Activated naive CD4-positive, alpha-beta T cell treated with anti-CD3 and anti-CD28 coated beads, Interleukin-2, amount 50 U/mL, for 24 hours (primary cell): ENCODE data around the gene DSTYK.
"Not testable (repeated sequence)": the region's sequence is repeated elsewhere in the genome, so short reads cannot be mapped to it uniquely, and the experiment has no call there.

Source experiments
- H3K27ac Mint-ChIP-seq: one replicate; pipeline ENCODE4 v1.8.0; 2021; ENCODE audit warnings: mild to moderate bottlenecking, mixed read lengths
- H3K27me3 Mint-ChIP-seq: one replicate; pipeline ENCODE4 v1.8.0; 2021; ENCODE audit warnings: mixed read lengths
- H3K36me3 Mint-ChIP-seq: one replicate; pipeline ENCODE4 v1.8.0; 2021; ENCODE audit warnings: mixed read lengths
- H3K4me1 Mint-ChIP-seq: one replicate; pipeline ENCODE4 v1.8.0; 2021; ENCODE audit warnings: mixed read lengths
- H3K4me3 Mint-ChIP-seq: one replicate; pipeline ENCODE4 v1.8.0; 2021; ENCODE audit warnings: mild to moderate bottlenecking, mixed read lengths
- H3K9me3 Mint-ChIP-seq: one replicate; pipeline ENCODE4 v1.8.0; 2021; ENCODE audit warnings: mixed read lengths

The DSTYK gene

DNA sequence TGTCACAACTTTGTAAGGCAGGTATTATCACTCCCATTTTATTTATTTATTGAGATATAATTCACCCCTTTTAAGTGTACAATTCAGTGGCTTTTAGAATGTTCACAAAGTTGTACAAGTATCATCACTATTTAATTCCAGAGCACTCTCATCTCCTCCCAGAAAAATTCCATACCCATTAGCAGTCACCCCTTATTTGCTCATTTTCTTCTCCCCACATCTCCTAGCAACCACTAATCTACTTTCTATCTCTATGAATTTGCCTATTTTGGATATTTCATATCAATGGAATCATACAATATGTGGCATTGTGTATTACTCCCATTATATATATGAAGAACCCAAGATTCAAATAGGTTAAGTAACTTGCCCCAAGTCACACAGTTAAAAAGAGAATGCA, 7.0 kb downstream of the DSTYK start:
- Mint-ChIP-seq H3K4me3 (peak overlapping the region; percentile 1), H3K4me1 (peaks cover 59% of the 10 kb centered on the region), H3K9me3 (no peaks in the 10 kb centered on the region), H3K36me3 (peaks cover 5% of the 10 kb centered on the region), H3K27ac (peak overlapping the region; percentile 85), H3K27me3 (no peaks in the 10 kb centered on the region)

DNA sequence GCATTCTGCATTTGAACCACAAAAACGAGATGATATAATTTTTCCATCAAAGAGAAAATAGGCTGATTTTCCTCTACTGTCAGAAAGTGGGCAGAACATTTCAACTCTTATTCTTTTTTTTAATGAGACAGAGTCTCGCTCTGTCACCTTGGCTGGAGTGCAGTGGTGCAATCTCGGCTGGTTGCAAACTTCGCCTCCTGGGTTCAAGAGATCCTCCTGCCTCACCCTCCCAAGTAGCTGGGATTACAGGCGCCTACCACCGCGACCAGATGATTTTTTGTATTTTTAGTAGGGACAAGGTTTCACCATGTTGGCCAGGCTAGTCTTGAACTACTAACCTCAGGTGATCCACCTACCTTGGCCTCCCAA, 11.6 kb downstream of the DSTYK start:
- Mint-ChIP-seq H3K27ac (peak overlapping the region; percentile 96), H3K4me1 (peaks cover 75% of the 10 kb centered on the region), H3K9me3 (no peaks in the 10 kb centered on the region)

DNA sequence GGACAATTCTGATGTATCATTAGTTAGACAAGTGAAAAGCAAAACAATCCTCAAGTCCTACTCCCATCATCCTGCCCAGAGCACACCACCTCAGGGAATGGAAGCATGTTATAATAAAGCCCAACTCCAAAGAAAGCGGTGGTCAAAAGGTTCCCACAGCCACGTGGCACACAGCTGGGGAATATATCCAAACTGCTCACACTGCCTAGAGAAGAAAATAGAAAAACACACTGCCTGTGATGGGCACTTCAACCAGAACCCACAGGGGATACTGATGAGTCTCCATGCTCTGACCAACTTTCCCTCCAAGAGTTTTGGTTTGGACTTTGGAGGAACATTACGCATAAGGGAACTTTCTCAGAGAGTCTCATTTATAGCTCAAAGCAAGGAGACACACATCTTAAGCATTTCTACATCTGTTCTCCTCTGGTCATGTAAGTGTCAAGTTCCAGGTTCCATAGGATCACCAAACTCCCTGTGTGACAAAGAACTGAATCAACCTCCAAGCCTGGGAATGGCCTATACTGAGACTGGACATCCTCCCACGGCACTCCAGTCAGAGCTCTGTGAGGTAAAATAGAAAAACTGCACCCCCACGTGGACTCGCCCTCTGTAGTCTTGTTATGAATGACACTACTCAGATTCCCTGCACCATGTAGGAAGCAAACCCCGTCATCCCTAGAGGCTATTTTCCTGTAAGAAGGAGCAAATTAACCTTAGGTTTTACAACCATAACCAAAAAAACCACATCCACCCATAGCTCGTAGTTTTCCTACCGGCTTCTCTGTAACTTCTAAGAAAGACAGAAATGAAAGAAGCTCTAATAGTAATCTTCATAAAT, 12.2 kb downstream of the DSTYK start:
- peak overlapping the region; percentile 71 for H3K4me3 Mint-ChIP-seq

More for the DNA sequence above, 11.6 kb downstream of the DSTYK start:
- H3K36me3 Mint-ChIP-seq, result peaks cover 16% of the 10 kb centered on the region
- H3K4me3 Mint-ChIP-seq, result peak overlapping the region; percentile 71
- no peaks in the 10 kb centered on the region for H3K27me3 Mint-ChIP-seq

DNA sequence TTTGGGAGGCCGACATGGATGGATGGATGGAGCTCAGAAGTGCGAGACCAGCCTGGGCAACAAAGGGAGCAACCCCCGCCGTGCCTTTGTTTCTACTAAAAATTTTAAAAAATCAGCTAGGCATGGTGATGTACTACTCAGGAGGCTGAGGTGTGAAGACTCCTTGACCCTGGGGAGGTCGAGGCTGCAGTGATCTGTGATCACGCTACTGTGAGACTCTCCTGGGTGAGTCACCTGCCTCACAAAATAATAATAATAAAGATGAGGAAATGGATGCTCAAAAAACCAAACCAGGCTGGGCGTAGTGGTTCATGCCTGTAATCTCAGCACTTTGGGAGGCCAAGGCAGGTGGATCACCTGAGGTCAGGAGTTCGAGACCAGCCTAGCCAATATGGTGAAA, 19.2 kb downstream of the DSTYK start:
- peaks cover 73% of the 10 kb centered on the region for H3K4me1 Mint-ChIP-seq
- no peaks in the 10 kb centered on the region for H3K9me3 Mint-ChIP-seq
- no peak overlapping the region for H3K4me3 Mint-ChIP-seq
- peaks cover 18% of the 10 kb centered on the region for H3K36me3 Mint-ChIP-seq
- no peaks in the 10 kb centered on the region for H3K27me3 Mint-ChIP-seq
- no peak overlapping the region for H3K27ac Mint-ChIP-seq

More for the DNA sequence above, 12.2 kb downstream of the DSTYK start:
- Mint-ChIP-seq H3K9me3 (no peaks in the 10 kb centered on the region), H3K27me3 (no peaks in the 10 kb centered on the region), H3K36me3 (peaks cover 16% of the 10 kb centered on the region), H3K4me1 (peaks cover 69% of the 10 kb centered on the region), H3K27ac (peak overlapping the region; percentile 96)

DNA sequence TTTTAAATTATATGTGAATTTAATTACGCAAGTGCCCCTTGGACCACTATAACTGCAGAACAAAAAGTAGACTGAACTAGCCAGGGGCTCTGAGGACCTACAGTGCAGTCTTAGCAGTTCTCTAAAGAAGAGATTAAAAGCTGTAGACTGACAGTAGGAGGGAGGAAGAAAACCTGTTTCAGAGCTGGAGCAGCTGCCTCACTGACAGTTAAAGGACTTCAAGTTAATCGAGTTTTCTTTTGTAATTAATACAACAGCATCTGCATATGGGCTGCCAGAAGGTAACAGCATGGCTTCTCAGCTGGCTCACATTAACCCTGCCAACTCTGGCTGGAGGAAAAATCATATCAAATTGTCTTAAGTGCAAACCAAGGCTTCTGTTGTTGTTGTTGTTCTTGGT, 19.9 kb downstream of the DSTYK start:
- Mint-ChIP-seq H3K4me1 (peaks cover 76% of the 10 kb centered on the region), H3K27ac (no peak overlapping the region), H3K36me3 (peaks cover 16% of the 10 kb centered on the region), H3K27me3 (no peaks in the 10 kb centered on the region), H3K9me3 (no peaks in the 10 kb centered on the region), H3K4me3 (no peak overlapping the region)

DNA sequence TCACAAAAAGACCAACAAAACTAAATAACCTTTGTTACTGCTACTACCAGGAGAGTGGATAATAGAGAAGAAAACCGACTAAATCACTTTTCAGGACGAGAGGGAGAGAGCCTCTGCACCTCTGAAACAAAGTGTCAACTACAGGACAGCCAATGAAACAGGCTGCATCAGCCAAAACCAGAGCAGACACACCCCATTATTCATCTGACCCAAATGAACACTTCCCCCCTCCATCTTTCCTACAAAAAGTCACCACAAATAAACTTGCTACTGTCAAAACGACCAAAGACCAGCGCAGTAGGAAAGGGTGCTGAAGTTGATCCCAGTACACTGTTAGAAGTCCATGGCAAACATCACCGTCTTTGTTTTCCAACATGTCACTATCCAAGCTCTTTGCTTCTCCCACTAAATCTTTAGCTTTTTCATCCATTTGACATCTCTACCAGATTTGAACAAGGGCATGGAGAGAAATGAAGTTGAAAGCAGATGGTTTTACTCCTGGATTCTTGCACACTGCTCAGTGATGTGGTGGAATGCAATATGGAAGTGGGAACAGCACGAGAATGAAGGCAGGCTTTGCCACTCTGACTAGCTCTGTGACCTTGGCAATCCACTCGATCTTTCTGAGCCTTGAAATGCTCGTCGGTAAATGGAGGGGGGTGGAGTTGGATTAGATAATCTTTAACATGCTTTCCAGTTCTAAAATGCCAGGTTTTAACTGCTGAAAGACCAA, 20.5 kb downstream of the DSTYK start:
- Mint-ChIP-seq H3K4me1 (peaks cover 78% of the 10 kb centered on the region), H3K27ac (no peak overlapping the region), H3K4me3 (no peak overlapping the region), H3K27me3 (no peaks in the 10 kb centered on the region), H3K36me3 (peaks cover 16% of the 10 kb centered on the region), H3K9me3 (no peaks in the 10 kb centered on the region)

DNA sequence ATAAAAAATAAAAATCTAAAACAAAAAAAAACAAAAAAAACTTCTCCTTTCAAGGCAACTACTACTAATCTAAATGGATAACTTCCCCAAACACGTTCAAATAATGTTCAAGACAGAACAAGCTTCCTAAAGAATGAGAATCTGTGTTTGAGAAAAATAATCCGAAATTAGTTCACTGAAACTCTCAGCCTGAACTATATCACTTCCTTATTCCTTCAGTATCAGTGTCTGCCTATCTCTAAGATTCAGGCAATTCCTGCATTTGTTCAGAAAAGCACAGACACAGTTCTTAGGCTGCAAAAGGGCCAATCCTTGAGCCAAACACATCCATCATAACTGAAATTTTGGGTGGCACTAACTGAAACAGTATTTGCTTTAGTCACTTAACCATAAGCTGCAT, 22.4 kb downstream of the DSTYK start:
- Mint-ChIP-seq H3K36me3 (peaks cover 13% of the 10 kb centered on the region), H3K4me3 (no peak overlapping the region), H3K4me1 (peaks cover 81% of the 10 kb centered on the region), H3K27me3 (no peaks in the 10 kb centered on the region), H3K9me3 (no peaks in the 10 kb centered on the region), H3K27ac (peak overlapping the region; percentile 17)

DNA sequence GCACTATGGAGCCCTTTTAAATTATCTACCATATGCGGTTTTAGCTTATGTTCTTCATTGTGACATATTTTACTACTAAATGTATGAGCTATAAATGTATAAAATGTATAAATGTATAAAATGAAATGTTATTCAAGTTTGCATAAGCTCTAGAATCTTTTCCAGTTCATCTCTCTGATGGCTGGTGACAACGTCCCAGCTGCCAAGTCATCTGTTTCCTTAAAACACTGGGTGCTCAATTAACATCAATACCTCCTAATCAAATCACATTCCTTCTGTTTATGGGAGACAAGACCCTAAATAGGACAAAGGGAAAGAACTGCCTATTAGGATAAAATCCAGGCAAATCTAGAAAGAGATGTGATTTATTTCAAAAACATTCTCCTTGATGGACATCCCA, 22.9 kb downstream of the DSTYK start:
- Mint-ChIP-seq H3K36me3 (peaks cover 12% of the 10 kb centered on the region), H3K4me1 (peaks cover 82% of the 10 kb centered on the region), H3K9me3 (no peaks in the 10 kb centered on the region), H3K27me3 (no peaks in the 10 kb centered on the region), H3K27ac (no peak overlapping the region), H3K4me3 (no peak overlapping the region)

DNA sequence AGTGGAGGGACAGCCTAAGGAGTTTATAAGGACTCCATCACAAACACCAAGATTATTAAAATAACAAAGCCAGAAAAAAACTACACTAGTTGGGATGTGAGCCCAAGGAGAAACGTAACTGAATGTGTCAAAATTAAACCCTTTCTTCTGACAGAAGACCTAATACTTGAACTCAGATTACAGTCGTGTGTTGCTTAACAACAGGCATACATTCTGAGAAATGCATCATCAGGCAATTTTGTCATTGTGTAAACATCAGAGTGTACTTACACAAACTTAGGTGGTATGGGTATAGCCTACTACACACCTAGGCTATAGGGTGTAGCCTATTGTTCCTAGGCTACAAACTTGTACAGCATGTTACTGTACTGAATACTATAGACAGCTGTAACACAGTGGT, 23.4 kb downstream of the DSTYK start:
- H3K9me3 Mint-ChIP-seq, result no peaks in the 10 kb centered on the region
- H3K36me3 Mint-ChIP-seq, result peaks cover 14% of the 10 kb centered on the region
- no peak overlapping the region for H3K27ac Mint-ChIP-seq
- no peaks in the 10 kb centered on the region for H3K27me3 Mint-ChIP-seq
- H3K4me1 Mint-ChIP-seq, result peaks cover 83% of the 10 kb centered on the region
- no peak overlapping the region for H3K4me3 Mint-ChIP-seq

DNA sequence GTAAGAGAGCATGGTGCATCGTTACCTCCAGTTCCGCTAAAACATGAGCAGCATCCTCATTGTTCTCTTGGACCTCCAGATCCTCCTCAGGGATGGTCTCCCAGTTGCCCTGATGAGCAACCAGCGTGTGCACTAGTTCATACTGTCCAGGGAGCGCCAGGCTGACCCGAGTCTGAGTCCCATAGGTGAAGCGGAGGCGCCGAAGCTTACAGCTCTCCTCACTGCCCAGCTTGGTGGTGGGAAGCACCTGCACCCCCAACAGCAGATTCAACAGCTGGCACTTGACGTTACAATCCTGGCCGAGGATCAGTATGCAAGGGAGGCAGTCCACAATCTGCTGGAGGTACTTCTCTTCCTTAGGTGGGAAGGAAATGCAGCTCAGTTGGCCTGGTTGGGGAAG, 24.1 kb downstream of the DSTYK start:
- Mint-ChIP-seq H3K4me3 (no peak overlapping the region), H3K9me3 (no peaks in the 10 kb centered on the region), H3K4me1 (peaks cover 80% of the 10 kb centered on the region), H3K27me3 (no peaks in the 10 kb centered on the region), H3K36me3 (peaks cover 17% of the 10 kb centered on the region), H3K27ac (no peak overlapping the region)

DNA sequence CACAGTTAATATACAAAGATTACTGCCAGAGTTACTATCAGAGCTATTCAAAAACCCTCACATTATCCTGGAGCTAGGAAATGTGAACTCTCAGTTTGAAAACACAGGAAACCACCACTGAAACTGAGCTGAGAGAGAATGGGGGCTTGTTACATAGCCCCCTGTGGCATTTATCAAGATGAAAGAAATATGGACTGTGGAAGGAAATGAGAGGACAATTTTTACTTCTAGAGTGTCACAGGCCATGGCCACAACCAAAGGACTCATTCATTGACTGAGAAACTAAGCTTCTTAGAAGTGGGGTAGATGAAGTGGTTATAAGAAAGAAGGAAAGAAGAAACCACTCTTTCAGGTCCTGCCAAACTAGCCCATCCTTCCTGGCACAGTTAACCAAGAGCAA, 25.3 kb downstream of the DSTYK start:
- Mint-ChIP-seq H3K4me3 (no peak overlapping the region), H3K9me3 (no peaks in the 10 kb centered on the region), H3K27ac (no peak overlapping the region), H3K27me3 (no peaks in the 10 kb centered on the region), H3K4me1 (peaks cover 71% of the 10 kb centered on the region), H3K36me3 (peaks cover 17% of the 10 kb centered on the region)

DNA sequence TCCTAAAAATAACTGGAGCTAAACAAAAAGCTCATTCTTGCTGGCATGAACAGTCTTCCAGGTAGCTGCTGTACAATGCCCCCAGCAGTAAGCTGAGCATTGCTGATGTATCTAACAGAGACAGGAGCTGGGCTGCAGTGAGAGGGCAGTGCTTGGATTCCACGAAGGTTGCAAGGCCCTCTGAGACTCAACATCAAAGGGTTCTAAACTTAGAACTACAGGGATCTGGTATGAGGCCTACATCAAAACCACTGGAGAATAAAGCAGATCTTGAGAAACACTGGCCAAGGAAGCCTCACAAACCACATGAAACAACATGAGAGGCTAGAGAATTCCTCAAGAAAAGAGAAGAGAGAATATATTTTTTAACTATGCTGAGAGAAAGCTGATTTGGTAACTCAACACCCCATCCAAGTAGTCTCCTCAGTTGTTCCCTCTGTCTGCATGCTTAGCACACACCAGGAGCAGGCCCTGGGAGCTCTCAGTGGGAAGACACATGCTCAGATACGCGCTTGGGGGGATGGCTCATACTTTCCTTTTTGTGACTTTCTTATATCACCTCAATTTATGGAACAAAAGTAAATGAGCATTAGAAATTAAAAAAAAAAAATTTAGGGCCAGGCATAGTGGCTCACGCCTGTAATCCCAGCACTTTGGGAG, 27.7 kb downstream of the DSTYK start:
- H3K27me3 Mint-ChIP-seq, result no peaks in the 10 kb centered on the region
- peaks cover 50% of the 10 kb centered on the region for H3K4me1 Mint-ChIP-seq
- H3K27ac Mint-ChIP-seq, result peak overlapping the region; percentile 25
- H3K9me3 Mint-ChIP-seq, result no peaks in the 10 kb centered on the region
- H3K36me3 Mint-ChIP-seq, result peaks cover 19% of the 10 kb centered on the region
- no peak overlapping the region for H3K4me3 Mint-ChIP-seq

DNA sequence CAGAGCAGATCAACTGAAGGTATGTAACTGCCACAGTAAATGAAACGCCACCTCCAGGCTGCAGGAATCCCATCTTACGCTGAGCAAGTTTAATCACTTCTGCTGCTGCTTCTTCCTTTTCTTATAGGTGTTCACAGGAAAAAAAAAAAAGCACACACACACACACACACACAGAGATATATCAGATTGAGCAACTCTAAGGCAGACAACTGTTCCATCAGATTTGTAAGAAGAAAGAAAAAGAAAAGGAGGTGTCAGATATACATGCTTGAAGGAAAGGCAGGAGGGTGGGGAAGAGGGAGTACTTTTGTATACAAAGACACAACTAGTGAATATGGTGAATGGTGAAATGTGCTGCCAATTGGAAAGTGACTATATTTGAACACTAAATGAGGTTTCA, 28.6 kb downstream of the DSTYK start:
- no peak overlapping the region for H3K4me3 Mint-ChIP-seq
- H3K36me3 Mint-ChIP-seq, result peaks cover 19% of the 10 kb centered on the region
- no peaks in the 10 kb centered on the region for H3K27me3 Mint-ChIP-seq
- no peak overlapping the region for H3K27ac Mint-ChIP-seq
- H3K4me1 Mint-ChIP-seq, result peaks cover 46% of the 10 kb centered on the region
- no peaks in the 10 kb centered on the region for H3K9me3 Mint-ChIP-seq

DNA sequence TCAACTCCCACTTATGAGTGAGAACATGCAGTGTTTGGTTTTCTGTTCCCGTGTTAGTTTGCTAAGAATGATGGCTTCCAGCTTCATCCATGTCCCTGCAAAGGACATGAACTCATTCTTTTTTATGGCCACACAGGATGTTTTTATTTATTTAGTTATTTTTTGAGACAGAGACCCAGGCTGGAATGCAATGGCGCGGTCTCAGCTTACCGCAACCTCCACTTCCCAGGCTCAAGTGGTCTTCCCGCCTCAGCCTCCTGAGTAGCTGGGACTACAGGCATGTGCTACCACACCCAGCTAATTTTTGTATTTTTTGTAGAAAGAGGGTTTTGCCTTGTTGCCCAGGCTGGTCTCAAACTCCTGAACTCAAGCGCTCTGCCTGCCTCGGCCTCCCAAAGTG, 31.2 kb downstream of the DSTYK start:
- not testable (repeated sequence) for H3K9me3 Mint-ChIP-seq, H3K27me3 Mint-ChIP-seq, H3K4me3 Mint-ChIP-seq, H3K27ac Mint-ChIP-seq
- Mint-ChIP-seq H3K36me3 (peaks cover 13% of the 10 kb centered on the region), H3K4me1 (peaks cover 21% of the 10 kb centered on the region)

DNA sequence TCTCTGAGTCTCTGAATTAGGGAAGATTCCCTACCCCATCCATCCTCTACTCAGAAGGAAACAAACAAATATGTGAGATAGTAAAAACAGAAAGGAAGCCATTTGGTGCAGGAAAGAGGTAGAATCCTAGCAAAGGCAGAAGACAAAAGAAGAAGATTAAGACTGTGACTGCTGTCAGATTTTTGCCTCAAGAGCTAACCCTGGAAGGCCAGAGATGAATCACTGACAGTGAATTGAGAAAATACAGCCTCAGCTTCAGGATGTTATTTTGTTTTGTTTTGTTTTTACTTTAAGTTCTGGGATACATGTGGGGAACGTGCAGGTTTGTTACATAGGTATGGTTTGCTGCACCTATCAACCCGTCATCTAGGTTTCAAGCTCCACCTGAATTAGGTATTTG, 31.7 kb downstream of the DSTYK start:
- Mint-ChIP-seq H3K36me3 (peaks cover 11% of the 10 kb centered on the region), H3K4me3 (no peak overlapping the region), H3K27ac (no peak overlapping the region)

More for the DNA sequence above, 31.7 kb downstream of the DSTYK start:
- H3K9me3 Mint-ChIP-seq, result no peaks in the 10 kb centered on the region
- H3K4me1 Mint-ChIP-seq, result peaks cover 19% of the 10 kb centered on the region
- H3K27me3 Mint-ChIP-seq, result no peaks in the 10 kb centered on the region
